Upper lobe of right lung (tissue), 1 donor: Measurements from ENCODE around the gene DNAJB6. TPM values are rescaled to one million over a fixed set of nuclear protein-coding genes. Genes with fewer than 3 reads are reported as not detected.

Source experiments
- ATAC-seq: fragments of 200-7000 bp; cut with Tn5 transposase; one replicate; pipeline ENCODE4 v1.9.1; 2020; ENCODE audit warnings: mild to moderate bottlenecking, moderate library complexity
- DNase-seq: peaks from one replicate; pipeline ENCODE4 v3.0.0-alpha.2; 2020
- H3K27ac ChIP-seq: fragments of 200-600 bp; one replicate; pipeline ENCODE4 v1.8.0; 2022
- H3K27me3 ChIP-seq: fragments of 200-600 bp; one replicate; pipeline ENCODE4 v1.8.0; 2022; ENCODE audit warnings: mild to moderate bottlenecking
- H3K36me3 ChIP-seq: fragments of 200-600 bp; one replicate; pipeline ENCODE4 v1.8.0; 2022
- H3K4me1 ChIP-seq: fragments of 200-600 bp; one replicate; pipeline ENCODE4 v1.8.0; 2022
- H3K4me3 ChIP-seq: fragments of 200-600 bp; one replicate; pipeline ENCODE4 v1.8.0; 2022; ENCODE audit warnings: mild to moderate bottlenecking
- H3K9me3 ChIP-seq: fragments of 200-600 bp; one replicate; pipeline ENCODE4 v1.8.0; 2022
- intact Hi-C: fragments of 100-400 bp; cut with DNase I; formaldehyde crosslinking; loops from one replicate; pipeline ENCODE4 v1.11.0; 2022
- total RNA-seq: library from RNA; stranded (reverse); fragmentation: NEBNext Ultra II Directional; extraction: Animal tissue kit (Norgen Biotek cat#: 25700); gene quantifications from one replicate; pipeline ENCODE4 v1.2.1, GENCODE V29; 2021
- TF ChIP-seq, protein P1 (sequence below): fragments of 200-600 bp; IDR thresholded peaks from one replicate; pipeline ENCODE4 v1.8.0; 2022; ENCODE audit warnings: antibody characterized with exemption
- donor health status: DM: no; HTN: yes; CAD: no; lungs with severe emphysema.

The DNAJB6 gene
- total RNA-seq, 1 donor from 2014 or later, result 95.8 TPM

- no peaks in the 10 kb centered on the region for H3K36me3 ChIP-seq
- H3K4me3 ChIP-seq, result no peak overlapping the region
- TF ChIP-seq, protein P1, sequence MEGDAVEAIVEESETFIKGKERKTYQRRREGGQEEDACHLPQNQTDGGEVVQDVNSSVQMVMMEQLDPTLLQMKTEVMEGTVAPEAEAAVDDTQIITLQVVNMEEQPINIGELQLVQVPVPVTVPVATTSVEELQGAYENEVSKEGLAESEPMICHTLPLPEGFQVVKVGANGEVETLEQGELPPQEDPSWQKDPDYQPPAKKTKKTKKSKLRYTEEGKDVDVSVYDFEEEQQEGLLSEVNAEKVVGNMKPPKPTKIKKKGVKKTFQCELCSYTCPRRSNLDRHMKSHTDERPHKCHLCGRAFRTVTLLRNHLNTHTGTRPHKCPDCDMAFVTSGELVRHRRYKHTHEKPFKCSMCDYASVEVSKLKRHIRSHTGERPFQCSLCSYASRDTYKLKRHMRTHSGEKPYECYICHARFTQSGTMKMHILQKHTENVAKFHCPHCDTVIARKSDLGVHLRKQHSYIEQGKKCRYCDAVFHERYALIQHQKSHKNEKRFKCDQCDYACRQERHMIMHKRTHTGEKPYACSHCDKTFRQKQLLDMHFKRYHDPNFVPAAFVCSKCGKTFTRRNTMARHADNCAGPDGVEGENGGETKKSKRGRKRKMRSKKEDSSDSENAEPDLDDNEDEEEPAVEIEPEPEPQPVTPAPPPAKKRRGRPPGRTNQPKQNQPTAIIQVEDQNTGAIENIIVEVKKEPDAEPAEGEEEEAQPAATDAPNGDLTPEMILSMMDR, result no peak
- no peaks in the 10 kb centered on the region for H3K4me1 ChIP-seq
- ATAC-seq (no peak), DNase-seq (peak; percentile 39)
- no peaks in the 10 kb centered on the region for H3K9me3 ChIP-seq
- intact Hi-C loops, result no loop called here
- H3K27me3 ChIP-seq, result no peaks in the 10 kb centered on the region
- no peak overlapping the region for H3K27ac ChIP-seq
Measured at GRCh38 chr7:157440346-157441022, 103.7 kb downstream of the DNAJB6 start.

DNA sequence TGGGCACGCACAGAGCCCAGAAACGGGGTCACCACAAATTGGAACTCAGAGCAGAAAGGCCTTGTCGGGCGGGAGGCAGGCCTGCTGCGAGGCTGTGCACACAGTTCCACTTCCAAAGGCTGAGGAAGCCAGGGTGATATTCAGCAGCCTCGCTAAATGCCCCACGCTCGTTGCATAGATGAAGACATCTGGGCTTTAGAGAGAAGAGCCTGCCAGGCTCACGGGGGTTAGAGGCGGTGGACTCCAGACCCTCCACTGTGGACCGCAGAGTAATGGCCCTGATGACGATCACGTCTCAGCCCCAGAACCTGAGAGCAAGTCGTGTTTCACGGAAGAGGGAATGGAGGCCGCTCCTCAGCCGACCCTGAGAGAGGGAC is 104.2 kb downstream of the DNAJB6 start:
- DNase-seq, result peak; percentile 41
- no peaks in the 10 kb centered on the region for H3K27me3 ChIP-seq
- no peaks in the 10 kb centered on the region for H3K4me1 ChIP-seq
- intact Hi-C loops, result no loop called here
- no peak overlapping the region for H3K4me3 ChIP-seq
- no peak for ATAC-seq
- TF ChIP-seq, protein P1, result no peak
- no peaks in the 10 kb centered on the region for H3K36me3 ChIP-seq
- no peaks in the 10 kb centered on the region for H3K9me3 ChIP-seq
- no peak overlapping the region for H3K27ac ChIP-seq

GRCh38 chr7:157442456-157442855 is 105.7 kb downstream of the DNAJB6 start:
- DNase-seq, result peak; percentile 34
- ATAC-seq, result no peak
- H3K9me3 ChIP-seq, result no peaks in the 10 kb centered on the region
- intact Hi-C loops, result no loop called here
- H3K27ac ChIP-seq, result no peak overlapping the region
- no peaks in the 10 kb centered on the region for H3K36me3 ChIP-seq
- no peak overlapping the region for H3K4me3 ChIP-seq
- TF ChIP-seq, protein P1, result no peak
- H3K27me3 ChIP-seq, result no peaks in the 10 kb centered on the region
- no peaks in the 10 kb centered on the region for H3K4me1 ChIP-seq

DNA sequence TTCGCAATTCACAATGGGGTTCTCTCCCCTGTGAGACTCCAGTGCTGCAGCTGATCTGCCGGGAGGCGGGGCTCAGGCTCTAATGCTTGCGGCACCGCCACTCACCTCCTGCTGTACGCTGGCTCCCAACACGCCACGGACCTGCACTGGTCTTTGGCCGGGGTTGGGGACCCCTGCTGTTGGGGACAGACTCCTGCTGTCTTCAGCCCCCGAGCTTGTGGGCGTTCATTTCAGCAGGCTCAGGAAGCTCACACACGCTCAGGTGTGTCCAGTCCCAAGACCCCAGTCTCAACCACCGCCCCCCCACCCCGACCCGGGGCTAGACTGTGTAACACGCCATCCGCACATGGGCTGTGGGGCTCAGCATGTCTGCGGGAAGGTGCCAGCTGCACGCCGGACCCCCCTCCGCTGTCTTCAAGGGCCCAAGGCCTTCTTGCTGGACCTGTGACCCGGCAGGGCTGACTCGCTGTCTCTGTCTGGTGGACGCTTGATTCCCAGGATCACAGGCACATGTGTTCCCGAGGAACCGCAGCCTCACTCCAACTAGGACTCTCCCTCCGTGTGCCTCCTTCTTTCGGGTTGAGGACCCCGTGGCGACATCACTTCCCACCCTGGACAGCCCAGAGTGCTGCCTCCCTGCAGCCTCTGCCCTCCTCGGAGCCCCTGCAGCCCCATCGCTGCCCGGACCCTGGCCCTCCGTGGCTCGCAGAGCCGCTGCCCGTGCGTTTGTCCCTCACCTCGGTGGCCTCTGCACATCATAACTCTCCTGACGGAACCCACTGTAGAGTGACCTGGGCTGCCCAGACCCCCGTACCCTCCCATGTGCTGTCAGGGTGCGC is 106.4 kb downstream of the DNAJB6 start:
- Histone ChIP-seq H3K4me1 (no peaks in the 10 kb centered on the region), H3K36me3 (no peaks in the 10 kb centered on the region), H3K27ac (no peak overlapping the region), H3K9me3 (no peaks in the 10 kb centered on the region), H3K4me3 (no peak overlapping the region), H3K27me3 (no peaks in the 10 kb centered on the region)
- peak; percentile 56 for DNase-seq
- intact Hi-C loops, result no loop called here
- TF ChIP-seq, protein P1, result no peak
- no peak for ATAC-seq

- H3K4me3 ChIP-seq, result no peak overlapping the region
- H3K27me3 ChIP-seq, result no peaks in the 10 kb centered on the region
- DNase-seq (peak; percentile 46), ATAC-seq (no peak)
- intact Hi-C loops, result no loop called here
- TF ChIP-seq, protein P1, result no peak
- no peak overlapping the region for H3K27ac ChIP-seq
- H3K36me3 ChIP-seq, result no peaks in the 10 kb centered on the region
- H3K9me3 ChIP-seq, result no peaks in the 10 kb centered on the region
- no peaks in the 10 kb centered on the region for H3K4me1 ChIP-seq
Measured at GRCh38 chr7:157444011-157444842, 107.4 kb downstream of the DNAJB6 start.
